ENCODE data around the gene RPH3AL. TPM values are rescaled to one million over a fixed set of nuclear protein-coding genes. Genes with fewer than 3 reads are reported as not detected.

The RPH3AL gene
- total and polyA plus RNA-seq, 10 of the 15 experiments (the other 5 are each of a cell fraction or from before 2014, with no cell fraction given), result 0.04 to 1.2 (median 0.47) TPM; not detected in 2

DNA sequence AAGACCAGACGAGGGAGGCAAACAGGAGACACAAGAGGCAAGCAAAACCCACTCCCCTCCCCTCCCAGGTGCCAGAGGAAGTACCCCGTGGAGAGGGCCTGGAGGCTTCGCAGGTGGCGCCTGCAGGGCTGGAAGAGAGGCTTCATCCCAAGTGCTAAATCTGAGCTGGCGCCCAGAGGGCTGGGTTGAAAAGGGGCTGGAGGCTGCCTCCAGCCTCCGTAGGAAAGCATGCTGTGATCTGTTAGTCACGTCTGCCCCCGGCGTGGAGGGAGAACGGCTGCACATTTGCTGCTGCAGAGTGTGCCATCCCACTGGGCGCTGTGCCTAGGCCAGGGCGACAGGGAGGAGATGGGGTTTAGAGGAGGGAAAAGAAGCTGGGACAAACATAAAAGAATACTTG, 16.9 kb downstream of the RPH3AL start:
- Histone ChIP-seq H3K4me1 (ENCODE audit: control insufficient read depth, insufficient read depth, low read length) (no peaks in the 10 kb centered on the region; the same call in 1 of the 2 replicates), H3K79me2 (ENCODE audit: control insufficient read depth, insufficient read depth, low read length) (no peaks in the 10 kb centered on the region), H3K9ac (ENCODE audit: control insufficient read depth, insufficient read depth, low read length) (no peak overlapping the region), H3K9me3 (replicated peaks; ENCODE audit: control insufficient read depth, insufficient read depth, low read length) (no peaks in the 10 kb centered on the region; the same call in 2 of the 3 replicates), H3K27ac (ENCODE audit: control insufficient read depth, insufficient read depth) (no peak overlapping the region), H3K36me3 (ENCODE audit: control insufficient read depth in 2 of 2, insufficient read depth in 2 of 2, low read length in 1 of 2) (no peaks in the 10 kb centered on the region), H3K4me3 (no peak overlapping the region), H4K20me1 (ENCODE audit: control insufficient read depth, insufficient read depth) (no peaks in the 10 kb centered on the region), H3K27me3 (replicated peaks in 1 of 2; ENCODE audit: control insufficient read depth in 2 of 2, insufficient read depth in 2 of 2, low read length in 1 of 2) (no peaks in the 10 kb centered on the region), H2AFZ (ENCODE audit: control insufficient read depth, low read depth, low read length) (no peak overlapping the region), H3K4me2 (ENCODE audit: control insufficient read depth, insufficient read depth) (no peak overlapping the region)
- ATAC-seq (no peak), FAIRE-seq (no peak), DNase-seq (ENCODE audit: low read depth, low spot score) (no peak)
- SMC1A ChIA-PET (ENCODE audit: uncharacterized antibody, unreplicated experiment), result no interaction called here
- CTCF ChIA-PET, result no interaction called here
- POLR2A ChIA-PET, result no interaction called here
- in situ Hi-C loops (cut with MboI) (no loop called here), intact Hi-C loops (cut with micrococcal nuclease; ENCODE audit: unreplicated experiment) (no loop called here)
- 37% methylated on average over 11 of the region's 12 CpGs for WGBS (ENCODE audit: insufficient coverage, insufficient replicate concordance, low lambda C conversion rate, missing lambda C conversion rate)
- RAD21 ChIA-PET (ENCODE audit: unreplicated experiment), result no interaction called here
- no TSS peak for BruUV-seq (replicated peaks)
- TF ChIP-seq, protein P1, sequence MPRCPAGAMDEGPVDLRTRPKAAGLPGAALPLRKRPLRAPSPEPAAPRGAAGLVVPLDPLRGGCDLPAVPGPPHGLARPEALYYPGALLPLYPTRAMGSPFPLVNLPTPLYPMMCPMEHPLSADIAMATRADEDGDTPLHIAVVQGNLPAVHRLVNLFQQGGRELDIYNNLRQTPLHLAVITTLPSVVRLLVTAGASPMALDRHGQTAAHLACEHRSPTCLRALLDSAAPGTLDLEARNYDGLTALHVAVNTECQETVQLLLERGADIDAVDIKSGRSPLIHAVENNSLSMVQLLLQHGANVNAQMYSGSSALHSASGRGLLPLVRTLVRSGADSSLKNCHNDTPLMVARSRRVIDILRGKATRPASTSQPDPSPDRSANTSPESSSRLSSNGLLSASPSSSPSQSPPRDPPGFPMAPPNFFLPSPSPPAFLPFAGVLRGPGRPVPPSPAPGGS (IDR thresholded peaks at IDR 0.05; ENCODE audit: borderline replicate concordance, insufficient read depth, low read depth, low read length, poor library complexity, severe bottlenecking), result no peak
- TF ChIP-seq, protein P2, sequence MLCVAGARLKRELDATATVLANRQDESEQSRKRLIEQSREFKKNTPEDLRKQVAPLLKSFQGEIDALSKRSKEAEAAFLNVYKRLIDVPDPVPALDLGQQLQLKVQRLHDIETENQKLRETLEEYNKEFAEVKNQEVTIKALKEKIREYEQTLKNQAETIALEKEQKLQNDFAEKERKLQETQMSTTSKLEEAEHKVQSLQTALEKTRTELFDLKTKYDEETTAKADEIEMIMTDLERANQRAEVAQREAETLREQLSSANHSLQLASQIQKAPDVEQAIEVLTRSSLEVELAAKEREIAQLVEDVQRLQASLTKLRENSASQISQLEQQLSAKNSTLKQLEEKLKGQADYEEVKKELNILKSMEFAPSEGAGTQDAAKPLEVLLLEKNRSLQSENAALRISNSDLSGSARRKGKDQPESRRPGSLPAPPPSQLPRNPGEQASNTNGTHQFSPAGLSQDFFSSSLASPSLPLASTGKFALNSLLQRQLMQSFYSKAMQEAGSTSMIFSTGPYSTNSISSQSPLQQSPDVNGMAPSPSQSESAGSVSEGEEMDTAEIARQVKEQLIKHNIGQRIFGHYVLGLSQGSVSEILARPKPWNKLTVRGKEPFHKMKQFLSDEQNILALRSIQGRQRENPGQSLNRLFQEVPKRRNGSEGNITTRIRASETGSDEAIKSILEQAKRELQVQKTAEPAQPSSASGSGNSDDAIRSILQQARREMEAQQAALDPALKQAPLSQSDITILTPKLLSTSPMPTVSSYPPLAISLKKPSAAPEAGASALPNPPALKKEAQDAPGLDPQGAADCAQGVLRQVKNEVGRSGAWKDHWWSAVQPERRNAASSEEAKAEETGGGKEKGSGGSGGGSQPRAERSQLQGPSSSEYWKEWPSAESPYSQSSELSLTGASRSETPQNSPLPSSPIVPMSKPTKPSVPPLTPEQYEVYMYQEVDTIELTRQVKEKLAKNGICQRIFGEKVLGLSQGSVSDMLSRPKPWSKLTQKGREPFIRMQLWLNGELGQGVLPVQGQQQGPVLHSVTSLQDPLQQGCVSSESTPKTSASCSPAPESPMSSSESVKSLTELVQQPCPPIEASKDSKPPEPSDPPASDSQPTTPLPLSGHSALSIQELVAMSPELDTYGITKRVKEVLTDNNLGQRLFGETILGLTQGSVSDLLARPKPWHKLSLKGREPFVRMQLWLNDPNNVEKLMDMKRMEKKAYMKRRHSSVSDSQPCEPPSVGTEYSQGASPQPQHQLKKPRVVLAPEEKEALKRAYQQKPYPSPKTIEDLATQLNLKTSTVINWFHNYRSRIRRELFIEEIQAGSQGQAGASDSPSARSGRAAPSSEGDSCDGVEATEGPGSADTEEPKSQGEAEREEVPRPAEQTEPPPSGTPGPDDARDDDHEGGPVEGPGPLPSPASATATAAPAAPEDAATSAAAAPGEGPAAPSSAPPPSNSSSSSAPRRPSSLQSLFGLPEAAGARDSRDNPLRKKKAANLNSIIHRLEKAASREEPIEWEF (IDR thresholded peaks at IDR 0.05; ENCODE audit: insufficient replicate concordance, low read depth, low read length), result no peak
- TF ChIP-seq ZNF207 (IDR thresholded peaks at IDR 0.05; ENCODE audit: borderline replicate concordance), result no peak
- no peak for TF ChIP-seq PAX8 (IDR thresholded peaks at IDR 0.05)
- TF ChIP-seq ZBTB40 (IDR thresholded peaks at IDR 0.05; ENCODE audit: borderline replicate concordance), result no peak
- TF ChIP-seq, protein P3, sequence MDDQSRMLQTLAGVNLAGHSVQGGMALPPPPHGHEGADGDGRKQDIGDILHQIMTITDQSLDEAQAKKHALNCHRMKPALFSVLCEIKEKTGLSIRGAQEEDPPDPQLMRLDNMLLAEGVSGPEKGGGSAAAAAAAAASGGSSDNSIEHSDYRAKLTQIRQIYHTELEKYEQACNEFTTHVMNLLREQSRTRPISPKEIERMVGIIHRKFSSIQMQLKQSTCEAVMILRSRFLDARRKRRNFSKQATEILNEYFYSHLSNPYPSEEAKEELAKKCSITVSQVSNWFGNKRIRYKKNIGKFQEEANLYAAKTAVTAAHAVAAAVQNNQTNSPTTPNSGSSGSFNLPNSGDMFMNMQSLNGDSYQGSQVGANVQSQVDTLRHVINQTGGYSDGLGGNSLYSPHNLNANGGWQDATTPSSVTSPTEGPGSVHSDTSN (IDR thresholded peaks at IDR 0.05; ENCODE audit: insufficient replicate concordance, low read depth, low read length), result no peak
- no peak for TF ChIP-seq RFX5 (IDR thresholded peaks at IDR 0.05; ENCODE audit: low read depth, low read length)
- TF ChIP-seq SUZ12 (IDR thresholded peaks at IDR 0.05; ENCODE audit: unreplicated experiment), result no peak
